ENCODE results near the gene HES5.

HES5 gene

GRCh38 chr1:2513939-2514652 lies 16.0 kb downstream of the HES5 start:
- no peak overlapping the region for H2AFZ ChIP-seq (ENCODE audit: low read depth)
- H3K4me2 ChIP-seq = no peak overlapping the region
- H3K4me3 ChIP-seq (IDR thresholded peaks at IDR 0.05; ENCODE audit: insufficient read depth, low read depth, low read length) = no peak overlapping the region
- peaks cover 8% of the 10 kb centered on the region; the same call in 1 of the 2 replicates for H3K36me3 ChIP-seq (ENCODE audit: insufficient read depth)
- H3K27me3 ChIP-seq (ENCODE audit: insufficient read depth, low read depth) = no peaks in the 10 kb centered on the region
- no peak for TF ChIP-seq CTCF (conservative IDR thresholded peaks at IDR 0.05; ENCODE audit: low read depth, low read length)
- no peaks in the 10 kb centered on the region for H3K79me2 ChIP-seq (ENCODE audit: insufficient read depth, low read depth)
- no peaks in the 10 kb centered on the region for H3K4me1 ChIP-seq (ENCODE audit: low read depth, poor library complexity, severe bottlenecking)
- H4K20me1 ChIP-seq (ENCODE audit: insufficient read depth) = no peaks in the 10 kb centered on the region
- no peak overlapping the region for H3K27ac ChIP-seq
- no peak overlapping the region for H3K9ac ChIP-seq

- H3K79me2 ChIP-seq (ENCODE audit: insufficient read depth, low read depth) = no peaks in the 10 kb centered on the region
- H3K4me2 ChIP-seq = no peak overlapping the region
- H3K36me3 ChIP-seq (ENCODE audit: insufficient read depth) = peaks cover 3% of the 10 kb centered on the region; the same call in 1 of the 2 replicates
- H3K9ac ChIP-seq = no peak overlapping the region
- no peak overlapping the region for H3K27ac ChIP-seq
- H3K4me3 ChIP-seq (IDR thresholded peaks at IDR 0.05; ENCODE audit: insufficient read depth, low read depth, low read length) = no peak overlapping the region
- TF ChIP-seq CTCF (conservative IDR thresholded peaks at IDR 0.05; ENCODE audit: low read depth, low read length) = no peak
- no peaks in the 10 kb centered on the region for H4K20me1 ChIP-seq (ENCODE audit: insufficient read depth)
- no peaks in the 10 kb centered on the region for H3K4me1 ChIP-seq (ENCODE audit: low read depth, poor library complexity, severe bottlenecking)
- H3K27me3 ChIP-seq (ENCODE audit: insufficient read depth, low read depth) = no peaks in the 10 kb centered on the region
- H2AFZ ChIP-seq (ENCODE audit: low read depth) = no peak overlapping the region
These were observed 17.1 kb downstream of the HES5 start for GRCh38 chr1:2512862-2513421.

GRCh38 chr1:2510366-2511155 lies 19.5 kb downstream of the HES5 start:
- no peaks in the 10 kb centered on the region for H4K20me1 ChIP-seq (ENCODE audit: insufficient read depth)
- H3K27ac ChIP-seq = no peak overlapping the region
- TF ChIP-seq CTCF (conservative IDR thresholded peaks at IDR 0.05; ENCODE audit: low read depth, low read length) = no peak
- H3K4me1 ChIP-seq (ENCODE audit: low read depth, poor library complexity, severe bottlenecking) = no peaks in the 10 kb centered on the region
- no peak overlapping the region for H3K4me2 ChIP-seq
- H3K4me3 ChIP-seq (IDR thresholded peaks at IDR 0.05; ENCODE audit: insufficient read depth, low read depth, low read length) = no peak overlapping the region
- H3K79me2 ChIP-seq (ENCODE audit: insufficient read depth, low read depth) = no peaks in the 10 kb centered on the region
- H3K36me3 ChIP-seq (ENCODE audit: insufficient read depth) = no peaks in the 10 kb centered on the region; the same call in 1 of the 2 replicates
- H3K27me3 ChIP-seq (ENCODE audit: insufficient read depth, low read depth) = no peaks in the 10 kb centered on the region; the same call in 1 of the 2 replicates
- no peak overlapping the region for H2AFZ ChIP-seq (ENCODE audit: low read depth)
- no peak overlapping the region for H3K9ac ChIP-seq

- TF ChIP-seq CTCF (conservative IDR thresholded peaks at IDR 0.05; ENCODE audit: low read depth, low read length) = no peak
- no peak overlapping the region for H2AFZ ChIP-seq (ENCODE audit: low read depth)
- H3K4me1 ChIP-seq (ENCODE audit: low read depth, poor library complexity, severe bottlenecking) = no peaks in the 10 kb centered on the region
- H3K4me3 ChIP-seq (IDR thresholded peaks at IDR 0.05; ENCODE audit: insufficient read depth, low read depth, low read length) = no peak overlapping the region
- no peaks in the 10 kb centered on the region for H4K20me1 ChIP-seq (ENCODE audit: insufficient read depth)
- H3K27me3 ChIP-seq (ENCODE audit: insufficient read depth, low read depth) = no peaks in the 10 kb centered on the region; the same call in 1 of the 2 replicates
- no peaks in the 10 kb centered on the region for H3K79me2 ChIP-seq (ENCODE audit: insufficient read depth, low read depth)
- no peak overlapping the region for H3K4me2 ChIP-seq
- H3K27ac ChIP-seq = no peak overlapping the region
- H3K9ac ChIP-seq = no peak overlapping the region
- H3K36me3 ChIP-seq (ENCODE audit: insufficient read depth) = no peaks in the 10 kb centered on the region; the same call in 1 of the 2 replicates
These were observed 20.5 kb downstream of the HES5 start for GRCh38 chr1:2509589-2509988.

Data from KMS-11 (cell line).